ENCODE results near the gene FYN. TPM values are rescaled to one million over a fixed set of nuclear protein-coding genes. Genes with fewer than 3 reads are reported as not detected.

Gene FYN
- total and polyA plus RNA-seq, 2 of the 8 experiments (the other 6 are each of a cell fraction or from before 2014, with no cell fraction given) = 46.8 to 97.2 TPM

DNA sequence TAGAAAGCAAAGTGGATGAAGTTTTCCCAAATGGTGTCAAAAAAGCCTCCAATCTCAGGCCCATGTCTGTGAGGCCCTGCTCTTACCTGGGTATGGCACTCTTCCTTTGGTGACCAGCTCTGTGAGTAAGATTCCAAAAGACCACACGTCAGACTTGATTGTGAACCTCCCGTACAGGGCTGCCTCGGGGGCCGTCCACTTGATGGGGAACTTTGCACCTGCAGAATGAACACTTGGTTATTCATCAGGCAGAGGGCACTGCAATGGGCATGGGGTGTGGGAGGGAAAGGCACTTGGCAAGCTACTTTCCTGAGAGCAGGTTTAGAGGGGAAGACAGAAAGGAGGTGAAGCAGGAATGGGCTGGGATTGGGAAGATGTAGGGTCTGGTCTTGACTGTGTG is 198.8 kb downstream of the FYN start (continued):
- TF ChIP-seq KDM5A (IDR thresholded peaks at IDR 0.05; ENCODE audit: low read length) (no peak), CHD1 (IDR thresholded peaks at IDR 0.05; ENCODE audit: low read depth, low read length) (no peak)
